Medulla oblongata (tissue), 1 donor: Measurements from ENCODE around the gene C5orf46.
"Not testable (repeated sequence)": the region's sequence is repeated elsewhere in the genome, so short reads cannot be mapped to it uniquely, and the experiment has no call there.

Experiments used
- DNase-seq: peaks from one replicate; pipeline ENCODE4 v3.0.0-alpha.2; 2015; ENCODE audit errors: extremely low spot score

Gene C5orf46

GRCh38 chr5:147906326-147907095 lies at the start of gene C5orf46:
TSS of gene C5orf46 (minus strand) at chr5:147906538. CDS start at chr5:147906501, 37 bp downstream.
- DNase-seq: no peak

- DNase-seq: no peak
Observed at GRCh38 chr5:147954971-147955370, 48.6 kb upstream of the C5orf46 start.

GRCh38 chr5:147949711-147950573 lies 43.6 kb upstream of the C5orf46 start:
- peak; percentile 47 for DNase-seq

- DNase-seq: not testable (repeated sequence)
Observed at GRCh38 chr5:147946658-147947274, 40.4 kb upstream of the C5orf46 start.

- no peak for DNase-seq
Observed at GRCh38 chr5:147939431-147940114, 33.2 kb upstream of the C5orf46 start.

GRCh38 chr5:147935032-147935431 lies 28.7 kb upstream of the C5orf46 start:
- DNase-seq: peak; percentile 69

GRCh38 chr5:147930769-147931168 lies 24.4 kb upstream of the C5orf46 start:
- peak; percentile 20 for DNase-seq

GRCh38 chr5:147927901-147928300 lies 21.6 kb upstream of the C5orf46 start:
- DNase-seq: peak; percentile 23

GRCh38 chr5:147925020-147925419 lies 18.7 kb upstream of the C5orf46 start:
- no peak for DNase-seq

GRCh38 chr5:147921136-147921535 lies 14.8 kb upstream of the C5orf46 start:
- peak; percentile 34 for DNase-seq

- no peak for DNase-seq
Observed at GRCh38 chr5:147920420-147921030, 14.2 kb upstream of the C5orf46 start.

GRCh38 chr5:147918899-147919298 lies 12.6 kb upstream of the C5orf46 start:
- DNase-seq: no peak

- no peak for DNase-seq
Observed at GRCh38 chr5:147918101-147918685, 11.9 kb upstream of the C5orf46 start.

- DNase-seq: no peak
Observed at GRCh38 chr5:147913786-147914185, 7.4 kb upstream of the C5orf46 start.

- DNase-seq: no peak
Observed at GRCh38 chr5:147912011-147912410, 5.7 kb upstream of the C5orf46 start.

- peak; percentile 46 for DNase-seq
Observed at GRCh38 chr5:147911427-147911826, 5.1 kb upstream of the C5orf46 start.

- DNase-seq: no peak
Observed at GRCh38 chr5:147904110-147904509, 2.2 kb downstream of the C5orf46 start.

GRCh38 chr5:147902609-147903115 lies 3.7 kb downstream of the C5orf46 start:
- DNase-seq: no peak

- peak; percentile 26 for DNase-seq
Observed at GRCh38 chr5:147901599-147902039, 4.7 kb downstream of the C5orf46 start.

- no peak for DNase-seq
Observed at GRCh38 chr5:147898875-147899401, 7.4 kb downstream of the C5orf46 start.
